HUES64 (cell line): ENCODE measurements around the gene USP11.

Experiments used
- H3K27ac ChIP-seq: 2 replicates; pipeline ENCODE4 v1.7.0; 2013; ENCODE audit warnings: low read depth, low read length, inconsistent platforms
- H3K27me3 ChIP-seq: 2 replicates; pipeline ENCODE4 v1.6.1; 2013; ENCODE audit warnings: mild to moderate bottlenecking, low read length; ENCODE audit not compliant: insufficient read depth
- H3K36me3 ChIP-seq: 2 replicates; pipeline ENCODE4 v1.6.1; 2013; ENCODE audit warnings: mild to moderate bottlenecking, low read length; ENCODE audit not compliant: insufficient read depth
- H3K4me1 ChIP-seq: 2 replicates; pipeline ENCODE4 v1.6.1; 2013; ENCODE audit warnings: mild to moderate bottlenecking, low read length, moderate library complexity; ENCODE audit not compliant: insufficient read depth
- H3K4me3 ChIP-seq: 2 replicates; pipeline ENCODE4 v1.5.1; 2013; ENCODE audit warnings: mild to moderate bottlenecking, low read length, moderate library complexity
- H3K9ac ChIP-seq: 2 replicates; pipeline ENCODE4 v1.6.1; 2013; ENCODE audit warnings: mild to moderate bottlenecking, low read depth, low read length
- H3K9me3 ChIP-seq: 2 replicates; pipeline ENCODE4 v1.6.1; 2013; ENCODE audit warnings: low read depth, low read length; ENCODE audit not compliant: insufficient read depth
- WGBS: fragments of 150-250, 120-280 bp; methylation state at CpG from one replicate; pipeline ENCODE4 v1.1.7; 2013; ENCODE audit warnings: missing lambda C conversion rate; 5-methylcytosine and 5-hydroxymethylcytosine counted together

The USP11 gene

DNA sequence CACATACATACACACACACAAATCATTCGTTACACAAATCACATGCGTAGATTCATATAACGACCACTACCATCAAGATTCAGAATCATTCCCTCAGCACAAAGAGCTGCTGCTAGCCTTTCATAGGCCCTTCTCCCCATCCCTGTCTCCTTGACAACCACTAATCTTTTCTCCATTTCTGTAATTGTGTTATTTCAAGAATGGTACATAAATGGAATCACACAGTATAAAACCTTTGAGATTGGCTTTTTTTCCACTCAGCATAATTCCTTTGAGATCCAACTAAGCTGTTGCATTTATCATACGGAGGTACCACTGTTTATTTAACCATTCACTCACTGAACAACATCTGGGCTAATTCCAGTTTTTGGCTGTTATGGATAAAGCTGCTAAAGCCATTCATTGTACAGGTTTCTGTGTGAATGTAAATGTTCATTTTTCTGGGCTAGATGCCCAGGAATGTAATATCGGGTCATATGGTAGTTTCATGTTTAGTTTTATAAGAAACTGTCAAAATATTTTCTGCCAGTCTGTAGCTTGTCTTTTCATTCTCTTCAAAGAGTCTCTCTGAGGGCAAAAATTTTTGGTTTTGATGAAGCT lies 64.1 kb downstream of the USP11 start:
- no peaks in the 10 kb centered on the region for H3K36me3 ChIP-seq
- WGBS = 97% methylated on average over 5 of the region's 5 CpGs

GRCh38 chrX:47297874-47298273 lies 65.1 kb downstream of the USP11 start:
- 87% methylated on average over 4 of the region's 5 CpGs for WGBS
- Histone ChIP-seq H3K9me3 (0 out of 2 replicates have a peak, but pooled peaks cover 2% of the 10 kb centered on the region), H3K27me3 (no peaks in the 10 kb centered on the region), H3K4me1 (peaks cover 7% of the 10 kb centered on the region; the same call in 1 of the 2 replicates), H3K9ac (no peak overlapping the region), H3K36me3 (no peaks in the 10 kb centered on the region), H3K4me3 (no peak overlapping the region), H3K27ac (no peak overlapping the region)

More for the DNA sequence above, 64.1 kb downstream of the USP11 start:
- Histone ChIP-seq H3K27me3 (no peaks in the 10 kb centered on the region), H3K4me3 (no peak overlapping the region), H3K9ac (no peak overlapping the region), H3K9me3 (0 out of 2 replicates have a peak, but pooled peaks cover 2% of the 10 kb centered on the region), H3K4me1 (no peaks in the 10 kb centered on the region), H3K27ac (no peak overlapping the region)
